PC-9 (cell line): ENCODE data around the gene IGF2BP2. TPM values are rescaled to one million over a fixed set of nuclear protein-coding genes. Genes with fewer than 3 reads are reported as not detected.
"Not testable (repeated sequence)": the region's sequence is repeated elsewhere in the genome, so short reads cannot be mapped to it uniquely, and the experiment has no call there.

Experiments
- BruUV-seq: library from RNA; stranded (reverse); fragments of 400-500 nt; replicated peaks from 2 replicates; lab custom pipeline; 2021; lab: Mats Ljungman, UMichigan
- CTCF ChIA-PET: fragments of 300-600 bp; sonication (Branson Sonifier 250); formaldehyde crosslinking; loops from one replicate; lab custom pipeline; 2022; ENCODE audit warnings: antibody characterized with exemption; lab: Charles Lee
- POLR2A ChIA-PET: fragments of 300-600 bp; sonication (Branson Sonifier 250); formaldehyde crosslinking; loops from one replicate; lab custom pipeline; 2022; ENCODE audit warnings: antibody characterized with exemption; ENCODE audit not compliant: unreplicated experiment; lab: Charles Lee
- DNase-seq, 2 experiments: peaks; one replicate each; pipeline versions ENCODE4 v3.0.0 to v3.0.0-alpha.2; 2015 to 2022; ENCODE audit warnings: mixed read lengths in 1 of 2
- H2AFZ ChIP-seq: fragments of 200-600 bp; sonication (generic); 2 replicates; pipeline ENCODE4 v1.8.1; 2017; ENCODE audit warnings: antibody characterized with exemption
- H3F3A ChIP-seq: fragments of 200-600 bp; sonication (generic); 2 replicates; pipeline ENCODE4 v1.8.1; 2017; ENCODE audit warnings: antibody characterized with exemption, mild to moderate bottlenecking, low read depth; ENCODE audit not compliant: insufficient read depth
- H3K27ac ChIP-seq: fragments of 200-600 bp; sonication (generic); 2 replicates; pipeline ENCODE4 v1.6.1; 2016; ENCODE audit warnings: mixed run types
- H3K27me3 ChIP-seq: fragments of 200-600 bp; sonication (generic); 2 replicates; pipeline ENCODE4 v1.6.1; 2016; ENCODE audit warnings: low read depth, mixed run types; ENCODE audit not compliant: insufficient read depth
- H3K36me3 ChIP-seq: fragments of 200-600 bp; sonication (generic); 2 replicates; pipeline ENCODE4 v1.6.1; 2016; ENCODE audit warnings: low read depth, mixed run types
- H3K4me1 ChIP-seq: fragments of 200-600 bp; sonication (generic); replicated peaks from 2 replicates; pipeline ENCODE4 v1.6.1; 2016; ENCODE audit warnings: mixed run types; ENCODE audit not compliant: insufficient read depth
- H3K4me2 ChIP-seq: fragments of 200-600 bp; sonication (generic); 2 replicates; pipeline ENCODE4 v1.6.1; 2017; ENCODE audit warnings: mixed run types
- H3K4me3 ChIP-seq: fragments of 200-600 bp; sonication (generic); 2 replicates; pipeline ENCODE4 v1.6.1; 2016; ENCODE audit warnings: mixed run types
- H3K79me2 ChIP-seq: fragments of 200-600 bp; sonication (generic); 2 replicates; pipeline ENCODE4 v1.6.1; 2017; ENCODE audit warnings: low read depth, mixed run types
- H3K9me2 ChIP-seq: fragments of 200-600 bp; sonication (generic); 2 replicates; pipeline ENCODE4 v1.8.1; 2017; ENCODE audit warnings: mild to moderate bottlenecking; ENCODE audit not compliant: insufficient read depth
- H3K9me3 ChIP-seq: fragments of 200-600 bp; sonication (generic); 2 replicates; pipeline ENCODE4 v1.8.1; 2016; ENCODE audit warnings: low read depth; ENCODE audit not compliant: insufficient read depth
- H4K20me1 ChIP-seq: fragments of 200-600 bp; sonication (generic); 2 replicates; pipeline ENCODE4 v1.8.1; 2017; ENCODE audit not compliant: insufficient read depth
- CTCF ChIP-seq: fragments of 200-600 bp; sonication (generic); conservative IDR thresholded peaks from 2 replicates; pipeline ENCODE4 v1.6.1; 2017; ENCODE audit warnings: mixed run types, antibody characterized with exemption, mild to moderate bottlenecking, moderate library complexity
- EZH2 ChIP-seq: fragments of 200-600 bp; sonication (generic); IDR thresholded peaks from 2 replicates; pipeline ENCODE4 v1.8.0; 2017; ENCODE audit warnings: antibody characterized with exemption, low read depth
- intact Hi-C: fragments of 100-400 bp; cut with micrococcal nuclease; formaldehyde crosslinking; loops from one replicate; pipeline ENCODE4 v1.10.0; 2022; ENCODE audit not compliant: unreplicated experiment
- total RNA-seq: library from RNA; stranded (reverse); gene quantifications from 2 replicates; pipeline ENCODE4 v1.2.3, GENCODE V29; 2021

IGF2BP2 gene
- total RNA-seq, 1 experiment from 2014 or later, result 140 TPM

GRCh38 chr3:185813691-185814215 lies 11.1 kb downstream of the IGF2BP2 start:
- Histone ChIP-seq H3K36me3 (peaks cover 37% of the 10 kb centered on the region), H3F3A (peaks cover 21% of the 10 kb centered on the region), H3K27ac (no peak overlapping the region), H3K4me1 (peaks cover 21% of the 10 kb centered on the region), H3K9me2 (no peaks in the 10 kb centered on the region), H3K4me3 (no peak overlapping the region), H3K9me3 (no peaks in the 10 kb centered on the region), H2AFZ (no peak overlapping the region), H3K4me2 (no peak overlapping the region), H4K20me1 (peaks cover 86% of the 10 kb centered on the region), H3K79me2 (peaks cover 99% of the 10 kb centered on the region), H3K27me3 (no peaks in the 10 kb centered on the region)
- no TSS peak for BruUV-seq
- TF ChIP-seq EZH2 (no peak), CTCF (no peak)
- ChIA-PET CTCF (no interaction called here), POLR2A (no interaction called here)
- intact Hi-C loops, result no loop called here
- no peak for DNase-seq

GRCh38 chr3:185813205-185813604 lies 11.6 kb downstream of the IGF2BP2 start:
- Histone ChIP-seq H3K36me3 (peaks cover 33% of the 10 kb centered on the region), H3K4me2 (no peak overlapping the region), H3K79me2 (peaks cover 99% of the 10 kb centered on the region), H2AFZ (no peak overlapping the region), H4K20me1 (peaks cover 83% of the 10 kb centered on the region), H3F3A (peaks cover 24% of the 10 kb centered on the region), H3K4me3 (no peak overlapping the region), H3K27ac (no peak overlapping the region), H3K4me1 (peaks cover 16% of the 10 kb centered on the region), H3K9me2 (no peaks in the 10 kb centered on the region), H3K9me3 (no peaks in the 10 kb centered on the region), H3K27me3 (no peaks in the 10 kb centered on the region)
- BruUV-seq, result no TSS peak
- no peak for TF ChIP-seq EZH2
- no peak for TF ChIP-seq CTCF
- intact Hi-C loops, result no loop called here
- DNase-seq, result no peak
- ChIA-PET CTCF (no interaction called here), POLR2A (no interaction called here)

- Histone ChIP-seq H3K79me2 (peaks cover 99% of the 10 kb centered on the region), H3K36me3 (peaks cover 26% of the 10 kb centered on the region), H4K20me1 (peaks cover 81% of the 10 kb centered on the region), H3K27ac (no peak overlapping the region), H3K4me3 (no peak overlapping the region), H3K4me2 (no peak overlapping the region), H3K9me3 (peaks cover 5% of the 10 kb centered on the region; the same call in 1 of the 2 replicates), H3F3A (peaks cover 46% of the 10 kb centered on the region), H3K9me2 (no peaks in the 10 kb centered on the region), H3K27me3 (no peaks in the 10 kb centered on the region), H2AFZ (no peak overlapping the region), H3K4me1 (no peaks in the 10 kb centered on the region; the same call in 1 of the 2 replicates)
- intact Hi-C loops, result no loop called here
- TF ChIP-seq CTCF (no peak), EZH2 (no peak)
- CTCF ChIA-PET, result no interaction called here
- no TSS peak for BruUV-seq
- POLR2A ChIA-PET, result interaction anchor here (0.8 kb wide), 1 partner anchor 130 kb away, joined by 24 read pairs; no protein-coding TSS in a partner anchor
- peak in 1 of 2 experiments; percentile 60 for DNase-seq
Measured at GRCh38 chr3:185807445-185808068, 17.3 kb downstream of the IGF2BP2 start.

- H2AFZ ChIP-seq, H3K9me3 ChIP-seq, H3K36me3 ChIP-seq, CTCF ChIA-PET, H3K9me2 ChIP-seq, BruUV-seq, intact Hi-C loops, H3K4me3 ChIP-seq, DNase-seq, H3K27me3 ChIP-seq: not testable (repeated sequence)
- H3K4me1 ChIP-seq, result peaks cover 57% of the 10 kb centered on the region
- peaks cover 95% of the 10 kb centered on the region for H3K79me2 ChIP-seq
- peak overlapping the region; percentile 93 for H3K27ac ChIP-seq
- H3K4me2 ChIP-seq, result peak overlapping the region; percentile 63
- POLR2A ChIA-PET, result interaction anchor here (0.5 kb wide), 1 partner anchor 790 kb away, joined by 8 read pairs; no protein-coding TSS in a partner anchor
- peaks cover 63% of the 10 kb centered on the region for H3F3A ChIP-seq
- H4K20me1 ChIP-seq, result peaks cover 95% of the 10 kb centered on the region
Measured at GRCh38 chr3:185798831-185799110, 26.1 kb downstream of the IGF2BP2 start.
